GM12878 (cell line): ENCODE measurements around the gene ST3GAL5. TPM values are rescaled to one million over a fixed set of nuclear protein-coding genes. Genes with fewer than 3 reads are reported as not detected.

Source experiments
- ASH2L ChIP-seq: fragments of 300-600, 200-600 bp; sonication (generic); IDR thresholded peaks from 2 replicates; pipeline ENCODE4 v1.6.1; 2017; ENCODE audit warnings: low read depth, mild to moderate bottlenecking, borderline replicate concordance
- BACH1 ChIP-seq: fragments of 450-650 bp; IDR thresholded peaks from 2 replicates; pipeline ENCODE4 v1.6.1; 2017; ENCODE audit warnings: mild to moderate bottlenecking, borderline replicate concordance
- CBX3 ChIP-seq: fragments of 200-600 bp; sonication (generic); IDR thresholded peaks from 2 replicates; pipeline ENCODE4 v1.6.1; 2016; ENCODE audit warnings: low read depth, borderline replicate concordance
- DPF2 ChIP-seq: fragments of 450-650 bp; IDR thresholded peaks from 2 replicates; pipeline ENCODE4 v1.6.1; 2017; ENCODE audit warnings: mild to moderate bottlenecking
- FOXK2 ChIP-seq: fragments of 450-650 bp; IDR thresholded peaks from 2 replicates; pipeline ENCODE4 v1.6.1; 2017; ENCODE audit warnings: mild to moderate bottlenecking, moderate library complexity
- FOXM1 ChIP-seq: IDR thresholded peaks from 2 replicates; pipeline ENCODE4 v1.6.1; 2012; ENCODE audit warnings: low read depth, mild to moderate bottlenecking, inconsistent platforms, low read length, moderate library complexity
- IKZF1 ChIP-seq: fragments of 450-650 bp; conservative IDR thresholded peaks from 2 replicates; pipeline ENCODE4 v1.6.1; 2017; ENCODE audit warnings: antibody characterized with exemption, mild to moderate bottlenecking
- JUND ChIP-seq: IDR thresholded peaks from 2 replicates; pipeline ENCODE4 v1.6.1; 2012; ENCODE audit warnings: low read depth, mild to moderate bottlenecking, low read length, improper control_type of control experiment, moderate library complexity
- MEF2A ChIP-seq: IDR thresholded peaks from 2 replicates; pipeline ENCODE4 v1.6.1; 2011; ENCODE audit warnings: low read depth, mild to moderate bottlenecking, low read length, moderate library complexity; ENCODE audit not compliant: insufficient read depth
- MTA3 ChIP-seq: IDR thresholded peaks from 2 replicates; pipeline ENCODE4 v1.6.1; 2012; ENCODE audit warnings: low read length, inconsistent platforms, borderline replicate concordance
- MYC ChIP-seq: IDR thresholded peaks from 2 replicates; pipeline ENCODE4 v1.6.1; 2011; ENCODE audit warnings: mild to moderate bottlenecking, low read length, moderate library complexity, inconsistent platforms; ENCODE audit not compliant: insufficient read depth, insufficient replicate concordance, insufficient read length, severe bottlenecking
- NFYA ChIP-seq: IDR thresholded peaks from 2 replicates; pipeline ENCODE4 v1.6.1; 2011; ENCODE audit warnings: low read depth, mild to moderate bottlenecking, low read length, improper control_type of control experiment, borderline replicate concordance
- RAD21 ChIP-seq: IDR thresholded peaks from 2 replicates; pipeline ENCODE4 v1.6.1; 2011; ENCODE audit warnings: mild to moderate bottlenecking, low read depth, low read length, moderate library complexity; ENCODE audit not compliant: insufficient read depth
- SIN3A ChIP-seq: IDR thresholded peaks from 2 replicates; pipeline ENCODE4 v1.6.1; 2012; ENCODE audit warnings: low read depth, low read length, improper control_type of control experiment
- SMC3 ChIP-seq: IDR thresholded peaks from 2 replicates; pipeline ENCODE4 v1.6.1; 2011; ENCODE audit warnings: low read length, improper control_type of control experiment, borderline replicate concordance
- YBX1 ChIP-seq: fragments of 450-650 bp; IDR thresholded peaks from 2 replicates; pipeline ENCODE4 v1.6.1; 2016; ENCODE audit warnings: antibody characterized with exemption
- ZBED1 ChIP-seq: IDR thresholded peaks from 2 replicates; pipeline ENCODE4 v1.6.1; 2016; ENCODE audit warnings: borderline replicate concordance
- ZSCAN29 ChIP-seq: fragments of 450-650 bp; IDR thresholded peaks from 2 replicates; pipeline ENCODE4 v1.6.1; 2017; ENCODE audit warnings: mild to moderate bottlenecking, moderate library complexity
- polyA plus RNA-seq, 11 experiments: library from polyadenylated mRNA; depleted of rRNA in 4 of 11; unstranded in 6 of 11; stranded (reverse) in 5 of 11; fragments of >200 nt; fragmentation: Nextera tagmentation in 4 of 11; fragmentation: Illumina TruSeq in 1 of 11; extraction: Ambion mirVana in 4 of 11; extraction: Trizol in 1 of 11; gene quantifications; 1 replicate in 1 of 11; 2 replicates in 10 of 11; pipeline versions ENCODE4 v1.2.1 to v1.2.3, GENCODE V29; 2011 to 2016; ENCODE audit warnings: inconsistent platforms in 2 of 11, missing spikeins in 2 of 11, low read depth in 1 of 11
- total RNA-seq, 4 experiments: library from RNA; depleted of rRNA in 3 of 4; stranded (reverse); fragments of >200 nt in 3 of 4; fragmentation: Illumina TruSeq in 1 of 4; extraction: Trizol in 1 of 4; gene quantifications; 2 replicates each; pipeline versions ENCODE4 v1.2.1 to v1.2.3, GENCODE V29; 2013 to 2021
- TF ChIP-seq, protein P1 (sequence below): fragments of 450-650 bp; IDR thresholded peaks from 2 replicates; pipeline ENCODE4 v1.6.1; 2017; ENCODE audit warnings: low read depth, mild to moderate bottlenecking, moderate library complexity
- TF ChIP-seq, protein P2 (sequence below): fragments of 450-650 bp; IDR thresholded peaks from 2 replicates; pipeline ENCODE4 v1.6.1; 2017; ENCODE audit warnings: mild to moderate bottlenecking, low read depth, inconsistent platforms; ENCODE audit not compliant: poor library complexity, severe bottlenecking
- TF ChIP-seq, protein P3 (sequence below): fragments of 450-650 bp; IDR thresholded peaks from 2 replicates; pipeline ENCODE4 v1.6.1; 2016; ENCODE audit warnings: mild to moderate bottlenecking
- TF ChIP-seq, protein P4 (sequence below): IDR thresholded peaks from 2 replicates; pipeline ENCODE4 v1.6.1; 2012; ENCODE audit warnings: low read depth, low read length, improper control_type of control experiment
- TF ChIP-seq, protein P5 (sequence below): IDR thresholded peaks from 2 replicates; pipeline ENCODE4 v1.6.1; 2012; ENCODE audit warnings: low read length, inconsistent platforms

ST3GAL5 gene
- total and polyA plus RNA-seq, 10 of the 15 experiments (the other 5 are each of a cell fraction or from before 2014, with no cell fraction given): 5.2 to 60.9 (median 10.2) TPM

DNA sequence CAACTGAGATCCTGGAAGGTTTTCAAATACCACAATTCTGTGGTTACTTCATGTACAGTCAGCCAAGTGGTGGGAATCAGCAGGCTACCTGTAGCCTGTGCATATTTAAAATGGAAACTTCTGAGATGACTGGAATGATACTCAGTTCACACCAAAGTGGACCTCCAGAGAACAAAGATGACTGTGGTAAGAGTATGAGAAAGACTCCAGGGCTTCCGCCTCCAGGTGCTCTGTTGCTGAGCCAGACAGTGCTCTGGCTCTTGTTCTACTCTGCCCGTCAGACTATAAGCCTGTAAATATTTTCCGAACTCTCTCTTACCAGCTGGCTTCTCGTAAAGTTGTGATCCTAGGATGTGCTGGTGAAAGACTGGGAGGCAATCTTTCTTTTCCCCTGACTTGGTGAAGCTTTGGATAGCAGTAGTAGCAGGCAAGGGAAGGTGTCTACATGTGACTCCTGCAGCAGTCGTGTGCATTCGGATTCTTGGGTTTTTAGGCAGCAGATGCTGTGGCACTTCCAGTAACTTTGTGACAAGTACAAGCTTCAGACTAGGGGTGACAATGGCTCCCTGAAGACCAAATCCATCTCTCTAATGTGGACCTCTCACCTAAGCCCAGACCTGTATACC, 23.1 kb downstream of the ST3GAL5 start (continued):
- TF ChIP-seq, protein P1, sequence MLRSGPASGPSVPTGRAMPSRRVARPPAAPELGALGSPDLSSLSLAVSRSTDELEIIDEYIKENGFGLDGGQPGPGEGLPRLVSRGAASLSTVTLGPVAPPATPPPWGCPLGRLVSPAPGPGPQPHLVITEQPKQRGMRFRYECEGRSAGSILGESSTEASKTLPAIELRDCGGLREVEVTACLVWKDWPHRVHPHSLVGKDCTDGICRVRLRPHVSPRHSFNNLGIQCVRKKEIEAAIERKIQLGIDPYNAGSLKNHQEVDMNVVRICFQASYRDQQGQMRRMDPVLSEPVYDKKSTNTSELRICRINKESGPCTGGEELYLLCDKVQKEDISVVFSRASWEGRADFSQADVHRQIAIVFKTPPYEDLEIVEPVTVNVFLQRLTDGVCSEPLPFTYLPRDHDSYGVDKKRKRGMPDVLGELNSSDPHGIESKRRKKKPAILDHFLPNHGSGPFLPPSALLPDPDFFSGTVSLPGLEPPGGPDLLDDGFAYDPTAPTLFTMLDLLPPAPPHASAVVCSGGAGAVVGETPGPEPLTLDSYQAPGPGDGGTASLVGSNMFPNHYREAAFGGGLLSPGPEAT: peak; percentile 80; the same call in 1 of the 2 replicates
- TF ChIP-seq MTA3 (peak; percentile 56; the same call in 1 of the 2 replicates), FOXK2 (no peak), IKZF1 (peak; percentile 69), ZSCAN29 (peak; percentile 91), ASH2L (no peak), BACH1 (peak; percentile 74; the same call in 1 of the 2 replicates), CBX3 (no peak), NFYA (no peak), ZBED1 (peak; percentile 22; the same call in 1 of the 2 replicates), MEF2A (0 out of 2 replicates have a peak, but pooled peaks have one; percentile 54), SMC3 (no peak), RAD21 (peak; percentile 7; the same call in 1 of the 2 replicates), FOXM1 (peak; percentile 89), MYC (no peak), YBX1 (no peak), JUND (0 out of 2 replicates have a peak, but pooled peaks have one; percentile 28), DPF2 (peak; percentile 33), SIN3A (no peak)
- TF ChIP-seq, protein P2, sequence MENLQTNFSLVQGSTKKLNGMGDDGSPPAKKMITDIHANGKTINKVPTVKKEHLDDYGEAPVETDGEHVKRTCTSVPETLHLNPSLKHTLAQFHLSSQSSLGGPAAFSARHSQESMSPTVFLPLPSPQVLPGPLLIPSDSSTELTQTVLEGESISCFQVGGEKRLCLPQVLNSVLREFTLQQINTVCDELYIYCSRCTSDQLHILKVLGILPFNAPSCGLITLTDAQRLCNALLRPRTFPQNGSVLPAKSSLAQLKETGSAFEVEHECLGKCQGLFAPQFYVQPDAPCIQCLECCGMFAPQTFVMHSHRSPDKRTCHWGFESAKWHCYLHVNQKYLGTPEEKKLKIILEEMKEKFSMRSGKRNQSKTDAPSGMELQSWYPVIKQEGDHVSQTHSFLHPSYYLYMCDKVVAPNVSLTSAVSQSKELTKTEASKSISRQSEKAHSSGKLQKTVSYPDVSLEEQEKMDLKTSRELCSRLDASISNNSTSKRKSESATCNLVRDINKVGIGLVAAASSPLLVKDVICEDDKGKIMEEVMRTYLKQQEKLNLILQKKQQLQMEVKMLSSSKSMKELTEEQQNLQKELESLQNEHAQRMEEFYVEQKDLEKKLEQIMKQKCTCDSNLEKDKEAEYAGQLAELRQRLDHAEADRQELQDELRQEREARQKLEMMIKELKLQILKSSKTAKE: peak; percentile 66
- TF ChIP-seq, protein P3, sequence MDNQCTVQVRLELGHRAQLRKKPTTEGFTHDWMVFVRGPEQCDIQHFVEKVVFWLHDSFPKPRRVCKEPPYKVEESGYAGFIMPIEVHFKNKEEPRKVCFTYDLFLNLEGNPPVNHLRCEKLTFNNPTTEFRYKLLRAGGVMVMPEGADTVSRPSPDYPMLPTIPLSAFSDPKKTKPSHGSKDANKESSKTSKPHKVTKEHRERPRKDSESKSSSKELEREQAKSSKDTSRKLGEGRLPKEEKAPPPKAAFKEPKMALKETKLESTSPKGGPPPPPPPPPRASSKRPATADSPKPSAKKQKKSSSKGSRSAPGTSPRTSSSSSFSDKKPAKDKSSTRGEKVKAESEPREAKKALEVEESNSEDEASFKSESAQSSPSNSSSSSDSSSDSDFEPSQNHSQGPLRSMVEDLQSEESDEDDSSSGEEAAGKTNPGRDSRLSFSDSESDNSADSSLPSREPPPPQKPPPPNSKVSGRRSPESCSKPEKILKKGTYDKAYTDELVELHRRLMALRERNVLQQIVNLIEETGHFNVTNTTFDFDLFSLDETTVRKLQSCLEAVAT: peak; percentile 50
- TF ChIP-seq, protein P4, sequence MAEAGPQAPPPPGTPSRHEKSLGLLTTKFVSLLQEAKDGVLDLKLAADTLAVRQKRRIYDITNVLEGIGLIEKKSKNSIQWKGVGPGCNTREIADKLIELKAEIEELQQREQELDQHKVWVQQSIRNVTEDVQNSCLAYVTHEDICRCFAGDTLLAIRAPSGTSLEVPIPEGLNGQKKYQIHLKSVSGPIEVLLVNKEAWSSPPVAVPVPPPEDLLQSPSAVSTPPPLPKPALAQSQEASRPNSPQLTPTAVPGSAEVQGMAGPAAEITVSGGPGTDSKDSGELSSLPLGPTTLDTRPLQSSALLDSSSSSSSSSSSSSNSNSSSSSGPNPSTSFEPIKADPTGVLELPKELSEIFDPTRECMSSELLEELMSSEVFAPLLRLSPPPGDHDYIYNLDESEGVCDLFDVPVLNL: no peak
- TF ChIP-seq, protein P5, sequence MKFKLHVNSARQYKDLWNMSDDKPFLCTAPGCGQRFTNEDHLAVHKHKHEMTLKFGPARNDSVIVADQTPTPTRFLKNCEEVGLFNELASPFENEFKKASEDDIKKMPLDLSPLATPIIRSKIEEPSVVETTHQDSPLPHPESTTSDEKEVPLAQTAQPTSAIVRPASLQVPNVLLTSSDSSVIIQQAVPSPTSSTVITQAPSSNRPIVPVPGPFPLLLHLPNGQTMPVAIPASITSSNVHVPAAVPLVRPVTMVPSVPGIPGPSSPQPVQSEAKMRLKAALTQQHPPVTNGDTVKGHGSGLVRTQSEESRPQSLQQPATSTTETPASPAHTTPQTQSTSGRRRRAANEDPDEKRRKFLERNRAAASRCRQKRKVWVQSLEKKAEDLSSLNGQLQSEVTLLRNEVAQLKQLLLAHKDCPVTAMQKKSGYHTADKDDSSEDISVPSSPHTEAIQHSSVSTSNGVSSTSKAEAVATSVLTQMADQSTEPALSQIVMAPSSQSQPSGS: peak; percentile 90
